T-helper 2 cell (primary cell): ENCODE results near the gene OR8G5.

Experiments
- DNase-seq, 5 experiments: peaks; one replicate each; pipeline versions ENCODE4 v3.0.0 to v3.0.0-alpha.2; 2012 to 2022

The OR8G5 gene

GRCh38 chr11:124294687-124295086, 38.5 kb downstream of the OR8G5 start:
- no peak for DNase-seq

GRCh38 chr11:124296016-124296415, 39.8 kb downstream of the OR8G5 start:
- DNase-seq = no peak

DNA sequence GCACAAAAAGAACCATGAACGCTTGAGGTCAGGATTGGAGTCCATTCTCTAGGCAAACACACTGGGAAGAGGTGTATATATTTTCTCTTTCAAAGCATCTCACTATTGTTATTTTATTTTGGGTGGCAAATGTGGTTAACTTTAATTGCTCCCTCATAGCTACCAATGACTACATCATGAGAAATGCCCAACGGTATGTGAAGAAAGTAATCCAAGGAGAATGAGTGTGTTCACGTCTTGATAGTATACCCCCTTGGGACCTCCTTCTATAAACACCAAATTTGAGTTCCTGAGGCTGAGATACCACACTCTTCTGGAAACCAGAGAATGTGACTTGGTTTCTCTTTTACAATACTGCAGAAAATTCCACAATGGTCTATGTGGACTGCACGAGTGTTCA, 41.7 kb downstream of the OR8G5 start:
- no peak for DNase-seq

DNA sequence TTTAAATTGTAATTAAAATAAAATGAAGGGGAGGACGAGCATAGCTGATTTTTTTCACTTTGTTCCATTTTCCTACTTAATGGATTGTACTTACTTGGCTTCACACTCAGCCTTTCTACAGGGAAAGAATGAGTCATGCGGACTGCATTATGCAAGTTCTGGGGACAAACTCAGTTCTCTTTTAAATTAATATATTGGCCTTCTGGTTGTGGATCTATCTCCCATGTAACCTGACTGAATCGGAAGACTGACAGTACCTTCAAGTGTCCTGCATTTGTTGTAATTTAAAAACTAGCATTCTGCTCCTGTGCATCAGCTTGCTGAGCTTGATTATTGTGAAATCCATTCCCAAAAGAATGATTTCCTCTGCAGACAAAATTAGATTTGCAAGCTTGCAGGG, 45.4 kb downstream of the OR8G5 start:
- DNase-seq = no peak

GRCh38 chr11:124302347-124303125, 46.4 kb downstream of the OR8G5 start:
- no peak for DNase-seq

GRCh38 chr11:124307093-124307492, 50.9 kb downstream of the OR8G5 start:
- no peak for DNase-seq

DNA sequence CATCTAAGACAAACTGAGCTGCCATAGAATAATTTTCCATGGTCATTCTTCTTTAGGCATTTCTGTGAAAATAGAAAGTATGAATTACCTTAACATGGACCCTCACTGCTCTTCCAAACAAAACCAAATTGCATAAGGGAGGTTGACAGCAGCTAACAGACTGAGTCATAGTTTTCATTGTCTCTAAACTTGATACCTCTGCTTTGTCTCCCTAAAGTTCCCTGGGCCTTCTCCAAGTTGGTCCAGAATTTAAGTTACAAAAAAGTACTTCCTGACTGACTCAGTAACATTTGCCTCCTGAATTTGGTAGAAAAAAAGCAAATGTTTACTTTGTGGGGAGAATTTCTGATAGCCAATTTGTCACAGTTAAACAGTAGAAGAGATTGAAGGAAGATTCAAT, 54.5 kb downstream of the OR8G5 start:
- no peak for DNase-seq

DNA sequence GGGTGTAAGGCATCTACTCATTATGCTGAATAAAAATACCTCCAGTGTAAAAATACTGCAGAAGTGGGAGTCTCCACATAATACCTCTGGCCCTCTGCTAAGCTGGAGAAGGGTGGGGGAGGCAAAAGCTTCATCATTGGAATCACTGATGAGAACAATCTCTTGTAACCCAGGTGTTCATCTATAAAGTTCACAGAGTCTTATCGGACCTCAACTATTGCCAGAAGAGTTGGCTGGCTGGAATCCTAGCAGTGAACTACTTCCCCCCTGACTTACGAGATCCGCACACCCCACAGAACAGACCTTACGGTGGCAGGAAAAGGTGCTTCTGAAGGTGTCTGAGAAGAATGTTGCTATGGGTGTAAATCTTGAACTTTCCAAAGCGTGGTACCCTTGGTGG, 55.1 kb downstream of the OR8G5 start:
- no peak for DNase-seq

- no peak for DNase-seq
These were observed 55.5 kb downstream of the OR8G5 start for GRCh38 chr11:124311670-124312069.

DNA sequence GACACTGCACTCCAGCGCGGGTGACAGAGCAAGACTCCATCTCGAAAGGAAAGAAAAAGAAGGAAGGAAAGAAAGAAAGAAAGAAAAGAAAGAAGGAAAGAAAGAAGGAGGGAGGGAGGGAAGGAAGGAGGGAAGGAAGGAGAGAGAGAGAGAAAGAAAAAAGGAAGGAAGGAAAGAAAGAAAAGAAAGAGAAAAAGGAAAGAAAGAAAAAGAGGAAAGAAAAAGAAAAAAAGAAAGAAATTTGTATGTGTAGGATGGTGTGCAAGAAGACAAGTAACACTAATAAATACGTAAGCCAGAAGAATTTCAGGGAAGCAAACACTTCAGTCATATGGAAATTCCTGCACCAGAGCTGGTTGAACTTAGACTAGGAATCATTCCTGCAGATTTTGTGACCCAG, 57.0 kb downstream of the OR8G5 start:
- DNase-seq = no peak

DNA sequence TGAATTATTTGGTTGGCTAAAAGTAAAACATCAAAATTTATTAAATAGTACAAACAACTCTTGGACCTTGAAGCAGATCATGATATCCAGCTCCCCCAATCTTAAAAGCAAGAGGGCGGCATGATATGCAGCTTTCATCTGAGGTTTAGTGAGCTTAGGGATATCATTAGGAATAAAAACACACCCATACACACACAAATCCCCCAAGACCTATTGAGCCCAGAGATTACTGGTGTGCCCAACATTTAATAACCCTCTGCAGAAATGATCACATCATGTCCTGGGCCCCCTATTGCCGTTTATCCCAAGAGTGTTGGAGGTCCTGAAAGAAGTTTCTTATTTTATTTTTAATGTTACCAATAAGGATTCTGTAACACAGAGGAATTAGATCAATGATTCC, 57.7 kb downstream of the OR8G5 start, which contains the start of gene OR8D1:
Gene OR8D1 (minus strand): TSS at position 101 of the 400 bp plus-strand sequence. CDS start 3,183 bp downstream, outside the sequence.
- no peak for DNase-seq

DNA sequence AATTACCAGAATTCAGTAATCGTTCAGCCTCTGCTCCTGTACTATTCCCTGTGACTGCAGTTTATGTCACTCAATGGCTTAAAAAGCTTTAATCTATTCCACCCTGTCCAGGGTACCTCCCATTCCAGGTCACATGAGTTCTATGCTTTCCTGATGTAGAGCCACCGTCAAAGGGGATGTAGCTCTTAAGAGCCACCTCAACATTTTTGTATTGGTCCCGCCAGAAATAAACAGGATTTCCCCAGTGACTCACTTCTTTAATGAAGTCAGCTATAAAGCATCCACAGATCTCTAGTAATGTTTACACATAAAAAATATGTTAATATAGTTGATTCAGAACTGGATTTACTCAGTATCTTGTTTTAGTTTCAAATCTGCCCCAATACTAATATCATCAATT, 58.9 kb downstream of the OR8G5 start:
- DNase-seq = no peak
